Testis (tissue), 2 donors: Measurements from ENCODE around the gene TMEM117.

Experiments used
- CTCF ChIP-seq, 3 experiments: fragments of 450-650 bp in 2 of 3; fragments of 200-600 bp in 1 of 3; sonication (generic) in 1 of 3; IDR thresholded peaks; one replicate each; pipeline ENCODE4 v1.5.1; 2016 to 2019; ENCODE audit warnings: antibody characterized with exemption in 3 of 3, mild to moderate bottlenecking in 2 of 3, moderate library complexity in 1 of 3
- POLR2A ChIP-seq: fragments of 450-650 bp; IDR thresholded peaks from one replicate; pipeline ENCODE4 v1.6.1; 2017; ENCODE audit warnings: antibody characterized with exemption, mild to moderate bottlenecking, moderate library complexity

GRCh38 chr12:43982544-43982943, 146.7 kb downstream of the TMEM117 start:
- TF ChIP-seq CTCF (IDR thresholded peaks at IDR 0.05) = no peak
- TF ChIP-seq POLR2A = no peak
